KMS-11 (cell line): ENCODE results near the gene OSGIN1.

Source experiments
- H2AFZ ChIP-seq: fragments of 200-600 bp; sonication (generic); 2 replicates; pipeline ENCODE4 v1.6.1; 2016; ENCODE audit warnings: antibody characterized with exemption, mixed run types, low read depth
- H3K27ac ChIP-seq: fragments of 200-600 bp; sonication (generic); 2 replicates; pipeline ENCODE4 v1.6.1; 2016; ENCODE audit warnings: mild to moderate bottlenecking, mixed run types
- H3K27me3 ChIP-seq: fragments of 200-600 bp; sonication (generic); 2 replicates; pipeline ENCODE4 v1.6.1; 2017; ENCODE audit warnings: mild to moderate bottlenecking, low read depth, mixed run types, moderate library complexity; ENCODE audit not compliant: insufficient read depth
- H3K36me3 ChIP-seq: fragments of 200-600 bp; sonication (generic); 2 replicates; pipeline ENCODE4 v1.6.1; 2017; ENCODE audit warnings: mild to moderate bottlenecking, mixed run types; ENCODE audit not compliant: insufficient read depth
- H3K4me1 ChIP-seq: fragments of 200-600 bp; sonication (generic); 2 replicates; pipeline ENCODE4 v1.6.1; 2016; ENCODE audit warnings: mild to moderate bottlenecking, low read depth, mixed run types; ENCODE audit not compliant: poor library complexity, severe bottlenecking
- H3K4me2 ChIP-seq: fragments of 200-600 bp; sonication (generic); 2 replicates; pipeline ENCODE4 v1.7.0; 2016; ENCODE audit warnings: mild to moderate bottlenecking, mixed run types
- H3K4me3 ChIP-seq: fragments of 200-600 bp; sonication (generic); IDR thresholded peaks from 2 replicates; pipeline ENCODE4 v1.6.1; 2017; ENCODE audit warnings: low read depth, low read length, mixed read lengths; ENCODE audit not compliant: insufficient read depth
- H3K79me2 ChIP-seq: fragments of 200-600 bp; sonication (generic); 2 replicates; pipeline ENCODE4 v1.6.1; 2016; ENCODE audit warnings: low read depth, mixed run types; ENCODE audit not compliant: insufficient read depth
- H3K9ac ChIP-seq: fragments of 200-600 bp; sonication (generic); 2 replicates; pipeline ENCODE4 v1.6.1; 2016; ENCODE audit warnings: mild to moderate bottlenecking, mixed run types
- H4K20me1 ChIP-seq: fragments of 200-600 bp; sonication (generic); 2 replicates; pipeline ENCODE4 v1.6.1; 2016; ENCODE audit warnings: mild to moderate bottlenecking, mixed run types; ENCODE audit not compliant: insufficient read depth
- CTCF ChIP-seq: fragments of 200-600 bp; sonication (generic); conservative IDR thresholded peaks from 2 replicates; pipeline ENCODE4 v1.6.1; 2017; ENCODE audit warnings: low read depth, mild to moderate bottlenecking, antibody characterized with exemption, low read length, moderate library complexity, mixed read lengths

The OSGIN1 gene

DNA sequence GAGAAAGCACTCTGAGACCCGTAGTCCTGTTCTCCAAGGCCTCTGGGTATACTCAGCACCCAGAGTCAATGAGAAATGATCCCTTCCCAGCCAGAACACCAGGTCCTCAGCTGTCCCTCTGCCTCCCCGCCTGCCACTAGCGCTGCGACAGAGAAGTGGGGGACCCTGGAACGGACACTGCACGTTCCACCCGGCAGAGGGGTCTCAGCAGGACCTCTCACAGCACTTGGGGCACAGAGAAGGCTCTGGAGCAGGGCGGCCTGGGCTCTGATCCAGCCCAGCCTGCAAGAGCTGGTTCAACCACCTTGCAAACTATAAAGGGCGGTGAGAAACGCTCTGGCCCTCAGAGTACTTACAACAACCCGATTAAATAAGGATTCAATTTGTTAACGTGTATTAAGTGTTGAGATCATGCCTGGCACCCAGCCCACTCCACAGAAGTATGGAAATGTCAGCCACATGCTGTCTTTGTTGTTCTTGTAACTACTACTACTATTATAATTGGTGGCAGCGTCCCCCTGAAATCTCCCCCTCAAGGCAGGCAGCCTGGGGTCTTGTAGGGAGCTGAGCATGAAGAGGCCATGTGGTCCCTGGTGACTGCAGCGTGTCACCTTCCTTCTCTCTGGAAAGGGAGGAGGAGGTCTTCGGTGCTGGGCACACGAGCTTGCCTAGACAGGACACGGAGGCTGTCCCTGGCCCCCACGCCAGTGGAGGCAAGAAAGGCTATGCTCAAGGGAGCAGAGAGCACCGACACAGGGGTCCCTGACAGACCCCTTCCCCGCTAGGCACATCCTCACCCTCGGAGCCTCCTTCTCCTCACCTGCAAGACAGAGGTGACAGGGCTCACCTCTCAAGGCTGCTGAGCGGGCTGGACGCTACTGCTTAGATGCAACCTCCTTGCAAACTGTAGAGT lies 2.4 kb downstream of the OSGIN1 start:
- peaks cover 16% of the 10 kb centered on the region for H3K4me1 ChIP-seq
- H4K20me1 ChIP-seq, result no peaks in the 10 kb centered on the region
- H3K4me2 ChIP-seq, result no peak overlapping the region
- H2AFZ ChIP-seq, result no peak overlapping the region
- no peaks in the 10 kb centered on the region for H3K79me2 ChIP-seq
- no peaks in the 10 kb centered on the region for H3K36me3 ChIP-seq
- no peaks in the 10 kb centered on the region for H3K27me3 ChIP-seq
- TF ChIP-seq CTCF, result no peak
- no peak overlapping the region for H3K27ac ChIP-seq
- no peak overlapping the region for H3K9ac ChIP-seq
- no peak overlapping the region for H3K4me3 ChIP-seq

DNA sequence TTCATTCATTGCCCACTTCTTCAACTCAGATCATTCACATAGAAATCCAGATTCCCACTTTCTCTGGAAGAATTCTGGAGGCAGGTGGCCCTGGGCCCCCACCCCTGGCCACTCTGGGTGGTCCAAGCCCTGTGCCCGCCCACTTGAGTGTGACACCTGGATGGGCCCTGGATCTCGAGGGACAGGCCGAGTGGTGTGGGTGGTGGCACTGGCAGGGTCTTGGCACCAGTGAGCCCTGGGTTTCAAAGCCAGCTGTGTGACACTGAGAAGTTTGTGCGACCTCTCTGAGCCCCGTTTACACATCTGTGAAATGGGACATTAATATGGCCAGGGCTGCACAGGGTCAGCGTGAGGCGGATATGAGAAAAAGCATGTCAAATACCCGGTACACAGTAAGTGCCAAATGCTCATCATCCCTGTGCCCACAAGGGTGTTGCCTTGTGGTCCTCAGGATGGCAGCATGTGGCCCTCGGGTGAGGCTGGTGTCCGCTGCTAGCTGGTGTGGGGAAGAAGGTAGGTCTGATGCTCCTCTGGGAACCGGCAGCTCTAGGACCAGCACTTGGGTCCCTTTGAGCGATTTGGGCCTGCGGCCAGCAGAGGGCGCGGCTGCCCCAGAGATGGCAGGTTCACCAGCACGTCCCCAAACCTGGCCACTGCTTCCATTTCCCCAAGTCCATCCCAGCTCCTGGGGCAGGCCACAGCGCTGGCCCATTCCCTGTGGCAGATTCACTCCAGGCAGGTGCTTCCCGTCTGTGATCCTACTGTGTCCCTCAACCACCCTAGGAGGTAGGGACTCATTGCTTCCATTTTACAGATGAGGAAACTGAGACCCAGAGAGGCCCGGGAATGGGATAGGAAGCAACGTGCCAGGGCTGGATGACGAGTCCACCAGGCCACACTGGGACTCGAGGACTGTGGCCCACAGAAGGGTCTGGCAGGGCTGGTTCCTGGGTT lies 3.6 kb downstream of the OSGIN1 start:
- Histone ChIP-seq H4K20me1 (no peaks in the 10 kb centered on the region), H3K27me3 (no peaks in the 10 kb centered on the region), H3K79me2 (no peaks in the 10 kb centered on the region), H3K4me3 (no peak overlapping the region), H3K9ac (no peak overlapping the region), H3K4me1 (peaks cover 16% of the 10 kb centered on the region), H3K4me2 (no peak overlapping the region), H3K27ac (no peak overlapping the region), H2AFZ (no peak overlapping the region), H3K36me3 (no peaks in the 10 kb centered on the region)
- TF ChIP-seq CTCF, result peak; percentile 94

- H3K79me2 ChIP-seq, result no peaks in the 10 kb centered on the region
- TF ChIP-seq CTCF, result no peak
- H3K4me2 ChIP-seq, result no peak overlapping the region
- no peaks in the 10 kb centered on the region for H3K27me3 ChIP-seq
- no peak overlapping the region for H3K4me3 ChIP-seq
- H3K4me1 ChIP-seq, result peaks cover 14% of the 10 kb centered on the region
- no peaks in the 10 kb centered on the region for H4K20me1 ChIP-seq
- no peaks in the 10 kb centered on the region for H3K36me3 ChIP-seq
- H2AFZ ChIP-seq, result no peak overlapping the region
- no peak overlapping the region for H3K27ac ChIP-seq
- no peak overlapping the region for H3K9ac ChIP-seq
Measured at GRCh38 chr16:83957296-83957855, 4.3 kb downstream of the OSGIN1 start.

DNA sequence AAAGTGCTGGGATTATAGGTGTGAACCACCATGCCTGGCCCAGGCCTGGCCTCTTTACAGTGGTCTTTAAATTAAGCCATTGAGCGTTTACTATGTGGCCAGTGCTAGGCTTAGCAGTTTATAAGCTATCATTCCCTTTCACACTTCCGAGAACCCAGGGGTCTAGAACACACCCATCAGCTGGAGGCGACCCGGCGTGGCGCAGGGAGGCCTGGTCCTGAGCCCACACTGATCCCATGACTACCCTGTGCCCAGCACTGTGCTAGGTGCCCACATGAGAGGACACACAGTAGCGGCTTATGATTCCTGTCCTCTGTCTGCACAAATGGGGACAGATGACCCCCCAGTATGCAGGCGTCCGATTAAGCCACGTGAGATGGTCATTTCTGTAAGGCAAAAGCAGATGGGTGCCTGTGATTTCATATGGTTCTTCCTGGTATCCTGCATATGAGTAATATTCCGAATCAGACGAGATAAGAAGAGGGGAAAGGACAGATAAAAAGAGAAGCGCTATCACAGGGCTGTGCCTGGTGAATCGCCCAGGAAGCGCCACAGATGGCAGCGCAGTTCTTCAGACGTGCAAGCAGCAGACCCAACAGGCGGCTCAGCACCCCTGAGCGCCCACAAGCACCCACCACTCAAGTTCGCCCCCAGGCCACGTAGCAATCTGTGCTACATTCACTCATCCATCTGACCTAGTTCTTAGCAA lies 5.3 kb downstream of the OSGIN1 start:
- Histone ChIP-seq H3K4me2 (no peak overlapping the region), H3K27me3 (no peaks in the 10 kb centered on the region), H2AFZ (no peak overlapping the region), H3K79me2 (no peaks in the 10 kb centered on the region), H3K36me3 (no peaks in the 10 kb centered on the region), H3K4me1 (peaks cover 8% of the 10 kb centered on the region), H3K27ac (no peak overlapping the region), H4K20me1 (no peaks in the 10 kb centered on the region), H3K4me3 (no peak overlapping the region), H3K9ac (no peak overlapping the region)
- no peak for TF ChIP-seq CTCF
